Caco-2 (cell line): Measurements from ENCODE around the gene HMGB1. TPM values are rescaled to one million over a fixed set of nuclear protein-coding genes. Genes with fewer than 3 reads are reported as not detected.

Experiments
- BruUV-seq: library from RNA; stranded (reverse); fragments of 400-500 nt; replicated peaks from 2 replicates; lab custom pipeline; 2021; lab: Mats Ljungman, UMichigan
- CTCF ChIA-PET: fragments of 300-600 bp; sonication (Branson Sonifier 250); formaldehyde crosslinking; loops from one replicate; lab custom pipeline; 2022; ENCODE audit warnings: antibody characterized with exemption; lab: Charles Lee
- POLR2A ChIA-PET: fragments of 300-600 bp; sonication (Branson Sonifier 250); formaldehyde crosslinking; loops from one replicate; lab custom pipeline; 2022; ENCODE audit warnings: antibody characterized with exemption; lab: Charles Lee
- DNase-seq, 2 experiments: peaks; one replicate each; pipeline versions ENCODE4 v3.0.0 to v3.0.0-alpha.2; 2020 to 2022
- H3K27me3 ChIP-seq: replicated peaks from 2 replicates; pipeline ENCODE4 v1.6.0; 2011; ENCODE audit warnings: low read length; ENCODE audit not compliant: control insufficient read depth, insufficient read depth
- H3K36me3 ChIP-seq: 2 replicates; pipeline ENCODE4 v1.5.1; 2011; ENCODE audit warnings: low read length; ENCODE audit not compliant: control insufficient read depth, insufficient read depth
- H3K4me1 ChIP-seq: fragments of 250-450 bp; sonication (Bioruptor Pico); 2 replicates; pipeline ENCODE4 v1.5.1; 2020; ENCODE audit warnings: mild to moderate bottlenecking
- H3K4me3 ChIP-seq: 2 replicates; pipeline ENCODE4 v1.5.1; 2011; ENCODE audit warnings: low read depth, mild to moderate bottlenecking, control low read depth, low read length
- H3K9me3 ChIP-seq: fragments of 250-450 bp; sonication (Bioruptor Pico); 2 replicates; pipeline ENCODE4 v1.5.1; 2020; ENCODE audit warnings: mild to moderate bottlenecking, moderate library complexity
- H3K27ac Mint-ChIP-seq: one replicate; pipeline ENCODE4 v1.8.0; 2022; ENCODE audit warnings: mixed read lengths; ENCODE audit not compliant: unreplicated experiment
- H3K27me3 Mint-ChIP-seq: one replicate; pipeline ENCODE4 v1.8.0; 2022; ENCODE audit warnings: mixed read lengths; ENCODE audit not compliant: insufficient read depth, unreplicated experiment
- H3K36me3 Mint-ChIP-seq: one replicate; pipeline ENCODE4 v1.8.0; 2022; ENCODE audit warnings: mild to moderate bottlenecking, mixed read lengths; ENCODE audit not compliant: insufficient read depth, unreplicated experiment
- H3K4me1 Mint-ChIP-seq: one replicate; pipeline ENCODE4 v1.8.0; 2022; ENCODE audit warnings: low read depth, mixed read lengths; ENCODE audit not compliant: unreplicated experiment
- H3K4me3 Mint-ChIP-seq: one replicate; pipeline ENCODE4 v1.8.0; 2022; ENCODE audit warnings: mild to moderate bottlenecking, moderate library complexity, mixed read lengths; ENCODE audit not compliant: unreplicated experiment
- H3K9me3 Mint-ChIP-seq: one replicate; pipeline ENCODE4 v1.8.0; 2022; ENCODE audit warnings: mixed read lengths; ENCODE audit not compliant: unreplicated experiment
- intact Hi-C: fragments of 100-400 bp; cut with micrococcal nuclease; formaldehyde crosslinking; loops from one replicate; pipeline ENCODE4 v1.10.0; 2022; ENCODE audit not compliant: unreplicated experiment
- total RNA-seq: library from RNA; stranded (reverse); gene quantifications from 2 replicates; pipeline ENCODE4 v1.2.3, GENCODE V29; 2022
- TF ChIP-seq, protein P1 (sequence below), 2 experiments: fragments of 200-600 bp in 1 of 2; IDR thresholded peaks; 1 replicate in 1 of 2; 2 replicates in 1 of 2; pipeline versions ENCODE4 v1.5.1 to v1.8.0; 2011 to 2022; ENCODE audit warnings: antibody characterized with exemption in 1 of 2, control low read depth in 1 of 2, inconsistent platforms in 1 of 2, low read depth in 1 of 2, low read length in 1 of 2, mild to moderate bottlenecking in 1 of 2, moderate library complexity in 1 of 2; ENCODE audit not compliant: insufficient read depth in 1 of 2, severe bottlenecking in 1 of 2, unreplicated experiment in 1 of 2

HMGB1 gene
- total RNA-seq, 1 experiment from 2014 or later: 598 TPM

DNA sequence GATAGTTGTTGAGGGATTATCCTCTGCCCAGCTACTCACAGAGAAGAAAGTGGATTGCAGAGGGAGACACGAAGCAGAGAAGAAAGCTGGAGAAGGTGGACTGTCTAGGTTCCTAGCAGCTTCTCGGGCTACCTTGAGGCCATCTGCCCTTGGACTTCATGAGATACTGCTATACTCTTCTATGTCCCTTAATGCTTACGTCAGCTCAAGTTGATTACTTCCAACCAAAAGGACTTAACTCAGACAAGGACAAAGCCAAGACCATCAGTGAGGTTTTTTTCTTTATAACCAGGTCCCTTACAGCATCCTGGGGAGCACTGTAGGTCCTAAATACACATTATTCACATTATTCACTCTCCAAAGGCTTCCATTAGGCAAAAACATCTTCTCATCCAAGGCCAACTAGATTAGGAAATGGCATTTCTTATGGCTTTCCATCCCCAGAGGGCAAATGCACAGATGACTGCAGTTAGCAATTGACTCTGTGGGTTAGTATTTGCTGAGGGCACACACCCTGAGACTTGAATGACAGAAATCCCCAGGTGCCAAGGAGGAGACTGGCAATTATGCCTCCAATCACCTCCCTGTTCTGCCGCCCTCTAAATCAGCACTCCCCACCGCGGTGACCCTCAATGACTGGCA lies 47.5 kb downstream of the HMGB1 start:
- intact Hi-C loops: no loop called here
- ChIA-PET CTCF (no interaction called here), POLR2A (interaction anchor here (0.6 kb wide), 1 partner anchor 11 kb away, joined by 3 read pairs; no protein-coding TSS in a partner anchor)
- H3K36me3 ChIP-seq: no peaks in the 10 kb centered on the region
- H3K9me3 ChIP-seq: no peaks in the 10 kb centered on the region
- Mint-ChIP-seq H3K27me3 (no peaks in the 10 kb centered on the region), H3K36me3 (no peaks in the 10 kb centered on the region), H3K9me3 (no peaks in the 10 kb centered on the region), H3K27ac (no peak overlapping the region), H3K4me3 (no peak overlapping the region), H3K4me1 (peaks cover 8% of the 10 kb centered on the region)
- TF ChIP-seq, protein P1, sequence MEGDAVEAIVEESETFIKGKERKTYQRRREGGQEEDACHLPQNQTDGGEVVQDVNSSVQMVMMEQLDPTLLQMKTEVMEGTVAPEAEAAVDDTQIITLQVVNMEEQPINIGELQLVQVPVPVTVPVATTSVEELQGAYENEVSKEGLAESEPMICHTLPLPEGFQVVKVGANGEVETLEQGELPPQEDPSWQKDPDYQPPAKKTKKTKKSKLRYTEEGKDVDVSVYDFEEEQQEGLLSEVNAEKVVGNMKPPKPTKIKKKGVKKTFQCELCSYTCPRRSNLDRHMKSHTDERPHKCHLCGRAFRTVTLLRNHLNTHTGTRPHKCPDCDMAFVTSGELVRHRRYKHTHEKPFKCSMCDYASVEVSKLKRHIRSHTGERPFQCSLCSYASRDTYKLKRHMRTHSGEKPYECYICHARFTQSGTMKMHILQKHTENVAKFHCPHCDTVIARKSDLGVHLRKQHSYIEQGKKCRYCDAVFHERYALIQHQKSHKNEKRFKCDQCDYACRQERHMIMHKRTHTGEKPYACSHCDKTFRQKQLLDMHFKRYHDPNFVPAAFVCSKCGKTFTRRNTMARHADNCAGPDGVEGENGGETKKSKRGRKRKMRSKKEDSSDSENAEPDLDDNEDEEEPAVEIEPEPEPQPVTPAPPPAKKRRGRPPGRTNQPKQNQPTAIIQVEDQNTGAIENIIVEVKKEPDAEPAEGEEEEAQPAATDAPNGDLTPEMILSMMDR (IDR thresholded peaks at IDR 0.05; ENCODE audit: insufficient read depth in 1 of 2, low read depth in 1 of 2, low read length in 1 of 2, severe bottlenecking in 1 of 2, unreplicated experiment in 1 of 2): no peak
- peaks cover 7% of the 10 kb centered on the region; the same call in 1 of the 2 replicates for H3K4me1 ChIP-seq
- H3K27me3 ChIP-seq: no peaks in the 10 kb centered on the region
- BruUV-seq: no TSS peak
- no peak overlapping the region for H3K4me3 ChIP-seq
- DNase-seq: no peak

DNA sequence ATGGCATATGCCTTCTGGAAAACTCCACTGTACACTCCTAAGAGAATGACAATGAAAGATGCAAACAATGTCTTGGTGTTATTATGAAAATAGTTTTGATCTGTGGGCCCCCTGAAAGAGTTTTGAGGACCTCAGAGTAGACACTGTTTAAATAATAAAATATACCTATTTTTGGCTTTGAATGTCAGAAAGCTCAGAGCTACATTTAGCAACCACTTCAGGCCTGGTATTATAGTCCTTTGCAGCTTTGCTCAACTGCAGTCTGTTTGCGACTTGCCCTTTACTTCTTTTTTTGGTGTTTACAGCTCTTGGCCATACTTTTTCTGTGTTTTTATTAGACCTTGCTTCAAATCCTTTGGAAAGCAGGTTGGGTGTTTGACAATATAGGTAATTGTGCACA lies 49.3 kb downstream of the HMGB1 start:
- H3K4me1 ChIP-seq: peaks cover 7% of the 10 kb centered on the region; the same call in 1 of the 2 replicates
- TF ChIP-seq, protein P1 (IDR thresholded peaks at IDR 0.05; ENCODE audit: insufficient read depth in 1 of 2, low read depth in 1 of 2, low read length in 1 of 2, severe bottlenecking in 1 of 2, unreplicated experiment in 1 of 2): no peak
- no peaks in the 10 kb centered on the region for H3K27me3 ChIP-seq
- H3K27me3 Mint-ChIP-seq: no peaks in the 10 kb centered on the region
- H3K4me1 Mint-ChIP-seq: peaks cover 8% of the 10 kb centered on the region
- no peak overlapping the region for H3K27ac Mint-ChIP-seq
- H3K36me3 Mint-ChIP-seq: no peaks in the 10 kb centered on the region
- H3K4me3 Mint-ChIP-seq: no peak overlapping the region
- DNase-seq: no peak
- H3K36me3 ChIP-seq: no peaks in the 10 kb centered on the region
- H3K9me3 ChIP-seq: no peaks in the 10 kb centered on the region
- POLR2A ChIA-PET: no interaction called here
- H3K9me3 Mint-ChIP-seq: no peaks in the 10 kb centered on the region
- H3K4me3 ChIP-seq: no peak overlapping the region
- intact Hi-C loops: no loop called here
- CTCF ChIA-PET: no interaction called here
- BruUV-seq: no TSS peak

DNA sequence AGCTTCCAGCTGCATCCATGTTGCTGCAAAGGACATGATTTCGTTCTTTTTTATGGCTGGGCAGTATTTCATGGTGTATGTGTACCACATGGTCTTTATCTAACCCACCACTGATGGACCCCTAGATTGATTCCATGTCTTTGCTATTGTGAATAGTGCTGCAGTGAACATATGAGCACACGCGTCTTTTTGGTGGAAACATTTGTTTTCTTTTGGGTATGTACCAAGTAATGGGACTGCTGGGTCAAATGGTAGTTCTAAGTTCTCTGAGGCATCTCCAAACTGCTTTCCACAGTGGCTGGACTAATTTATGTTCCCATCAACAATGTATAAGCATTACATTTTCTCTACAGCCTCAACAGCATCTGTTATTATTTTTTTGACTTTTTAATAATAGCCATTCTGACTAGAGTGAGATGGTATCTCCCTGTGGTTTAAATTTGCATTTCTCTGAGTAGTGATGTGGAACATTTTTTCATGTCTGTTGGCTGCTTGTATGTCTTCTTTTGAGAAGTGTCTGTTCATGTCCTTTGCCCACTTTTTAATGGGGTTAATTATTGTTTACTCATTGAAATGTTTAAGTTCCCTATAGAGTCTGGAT lies 50.2 kb downstream of the HMGB1 start:
- H3K36me3 Mint-ChIP-seq: no peaks in the 10 kb centered on the region
- CTCF ChIA-PET: no interaction called here
- TF ChIP-seq, protein P1 (IDR thresholded peaks at IDR 0.05; ENCODE audit: insufficient read depth in 1 of 2, low read depth in 1 of 2, low read length in 1 of 2, severe bottlenecking in 1 of 2, unreplicated experiment in 1 of 2): no peak

More for the DNA sequence above, 50.2 kb downstream of the HMGB1 start:
- Mint-ChIP-seq H3K9me3 (no peaks in the 10 kb centered on the region), H3K4me3 (no peak overlapping the region), H3K4me1 (no peaks in the 10 kb centered on the region), H3K27ac (no peak overlapping the region), H3K27me3 (no peaks in the 10 kb centered on the region)
- DNase-seq: no peak
- intact Hi-C loops: no loop called here
- H3K9me3 ChIP-seq: no peaks in the 10 kb centered on the region
- no peak overlapping the region for H3K4me3 ChIP-seq
- no TSS peak for BruUV-seq
- POLR2A ChIA-PET: no interaction called here
- H3K36me3 ChIP-seq: no peaks in the 10 kb centered on the region
- H3K27me3 ChIP-seq: no peaks in the 10 kb centered on the region
- no peaks in the 10 kb centered on the region for H3K4me1 ChIP-seq
